NCI-H82 treated with DMSO at 0.1 percent for 48 hours (cell line): Measurements from ENCODE around the gene DENND6A.
"Not testable (repeated sequence)": the region's sequence is repeated elsewhere in the genome, so short reads cannot be mapped to it uniquely, and the experiment has no call there.

ENCODE experiments used
- DNase-seq: peaks from one replicate; lab custom pipeline; 2025; ENCODE audit not compliant: unreplicated experiment; lab: John Stamatoyannopoulos, UW

Gene DENND6A

GRCh38 chr3:57696801-57697321 is 4.0 kb upstream of the DENND6A start:
- no peak for DNase-seq

- DNase-seq = no peak
Measured at GRCh38 chr3:57694146-57694545, 1.3 kb upstream of the DENND6A start.

GRCh38 chr3:57692133-57692395 is 813 bp downstream of the DENND6A start:
- DNase-seq = not testable (repeated sequence)

- DNase-seq = no peak
Measured at GRCh38 chr3:57691411-57692132, 1.3 kb downstream of the DENND6A start.

GRCh38 chr3:57689367-57690053 is 3.4 kb downstream of the DENND6A start:
- no peak for DNase-seq

GRCh38 chr3:57688291-57688690 is 4.6 kb downstream of the DENND6A start:
- no peak for DNase-seq

- DNase-seq = no peak
Measured at GRCh38 chr3:57683286-57683685, 9.6 kb downstream of the DENND6A start.

GRCh38 chr3:57682284-57682683 is 10.6 kb downstream of the DENND6A start:
- DNase-seq = no peak

- no peak for DNase-seq
Measured at GRCh38 chr3:57681691-57682090, 11.2 kb downstream of the DENND6A start.

- DNase-seq = no peak
Measured at GRCh38 chr3:57680046-57680445, 12.8 kb downstream of the DENND6A start.

- no peak for DNase-seq
Measured at GRCh38 chr3:57675530-57675929, 17.3 kb downstream of the DENND6A start.

GRCh38 chr3:57673156-57673555 is 19.7 kb downstream of the DENND6A start:
- DNase-seq = no peak

- DNase-seq = no peak
Measured at GRCh38 chr3:57670543-57670942, 22.3 kb downstream of the DENND6A start.

GRCh38 chr3:57661404-57661803 is 31.5 kb downstream of the DENND6A start:
- no peak for DNase-seq

- no peak for DNase-seq
Measured at GRCh38 chr3:57659806-57660439, 33.0 kb downstream of the DENND6A start.

- no peak for DNase-seq
Measured at GRCh38 chr3:57659004-57659673, 33.7 kb downstream of the DENND6A start.

GRCh38 chr3:57658536-57658935 is 34.3 kb downstream of the DENND6A start:
- no peak for DNase-seq

GRCh38 chr3:57655727-57656126 is 37.1 kb downstream of the DENND6A start:
- DNase-seq = no peak

- no peak for DNase-seq
Measured at GRCh38 chr3:57654267-57654666, 38.6 kb downstream of the DENND6A start.

- no peak for DNase-seq
Measured at GRCh38 chr3:57652203-57652602, 40.7 kb downstream of the DENND6A start.

- no peak for DNase-seq
Measured at GRCh38 chr3:57647292-57647940, 45.5 kb downstream of the DENND6A start.
